B cell (primary cell): ENCODE results near the gene HNRNPD. TPM values are rescaled to one million over a fixed set of nuclear protein-coding genes. Genes with fewer than 3 reads are reported as not detected.

Experiments used
- ATAC-seq: fragments of 200-7000 bp; cut with Tn5 transposase; one replicate; pipeline ENCODE4 v1.10.0; 2021; ENCODE audit warnings: low read depth, mild to moderate bottlenecking, moderate number of reproducible peaks, moderate library complexity
- CTCF ChIA-PET: fragments of 350-600 bp; sonication (Branson Sonifier 250); formaldehyde crosslinking; loops from one replicate; lab custom pipeline; 2021; ENCODE audit warnings: antibody characterized with exemption, inconsistent platforms; lab: Charles Lee
- POLR2A ChIA-PET: fragments of 350-600 bp; sonication (Branson Sonifier 250); formaldehyde crosslinking; loops from one replicate; lab custom pipeline; 2021; ENCODE audit warnings: antibody characterized with exemption; lab: Charles Lee
- DNase-seq: peaks from one replicate; pipeline ENCODE4 v3.0.0; 2013
- H2AFZ ChIP-seq: 2 replicates; pipeline ENCODE4 v1.6.1; 2012; ENCODE audit warnings: mild to moderate bottlenecking, low read depth, low read length; ENCODE audit not compliant: insufficient read depth, poor library complexity, severe bottlenecking
- H3K27ac ChIP-seq, 2 donors: 1 replicate in 1 of 2; 2 replicates in 1 of 2; pipeline ENCODE4 v1.5.1; 2012 to 2013; ENCODE audit warnings: low read length in 2 of 2, mild to moderate bottlenecking in 2 of 2, moderate library complexity in 1 of 2
- H3K27me3 ChIP-seq, 4 experiments: fragments of 200-600 bp in 1 of 4; sonication (generic) in 1 of 4; replicated peaks in 1 of 4; 1 replicate in 2 of 4; 2 replicates in 2 of 4; pipeline versions ENCODE4 v1.6.1 to v1.7.0; 2013 to 2016; ENCODE audit warnings: low read length in 3 of 4, mild to moderate bottlenecking in 2 of 4, mixed read lengths in 1 of 4, moderate library complexity in 1 of 4; ENCODE audit not compliant: insufficient read depth in 4 of 4, control insufficient read depth in 3 of 4; ENCODE audit errors: control extremely low read depth in 1 of 4
- H3K36me3 ChIP-seq, 2 experiments: replicated peaks in 1 of 2; 1 replicate in 1 of 2; 2 replicates in 1 of 2; pipeline versions ENCODE4 v1.6.1 to v1.7.1; 2013; ENCODE audit warnings: low read length in 1 of 2; ENCODE audit not compliant: insufficient read depth in 2 of 2, control insufficient read depth in 1 of 2; ENCODE audit errors: control extremely low read depth in 1 of 2, extremely low read depth in 1 of 2
- H3K4me1 ChIP-seq, 2 donors: fragments of 200-600 bp in 1 of 2; sonication (generic) in 1 of 2; 1 replicate in 1 of 2; 2 replicates in 1 of 2; pipeline versions ENCODE4 v1.5.1 to v1.6.1; 2013 to 2017; ENCODE audit warnings: low read length in 2 of 2; ENCODE audit not compliant: control insufficient read depth in 2 of 2, insufficient read depth in 2 of 2
- H3K4me2 ChIP-seq: replicated peaks from 2 replicates; pipeline ENCODE3; 2012; ENCODE audit warnings: mild to moderate bottlenecking, low read depth, low read length; ENCODE audit not compliant: poor library complexity, severe bottlenecking
- H3K4me3 ChIP-seq, 5 experiments: fragments of 200-600 bp in 1 of 5; sonication (generic) in 1 of 5; 1 replicate in 3 of 5; 2 replicates in 2 of 5; pipeline versions ENCODE4 v1.5.1 to v1.7.0; 2011 to 2016; ENCODE audit warnings: low read length in 4 of 5, mild to moderate bottlenecking in 4 of 5, low read depth in 2 of 5, control low read depth in 1 of 5, moderate library complexity in 1 of 5; ENCODE audit not compliant: insufficient read depth in 1 of 5; ENCODE audit errors: control extremely low read depth in 1 of 5, extremely low read depth in 1 of 5
- H3K79me2 ChIP-seq: fragments of 200-600 bp; sonication (generic); one replicate; pipeline ENCODE4 v1.6.0; 2016; ENCODE audit warnings: low read length; ENCODE audit not compliant: control insufficient read depth, insufficient read depth
- H3K9ac ChIP-seq: fragments of 200-600 bp; sonication (generic); 2 replicates; pipeline ENCODE4 v1.6.1; 2017; ENCODE audit warnings: mild to moderate bottlenecking, low read length, moderate library complexity
- H3K9me3 ChIP-seq, 3 donors: one replicate each; pipeline versions ENCODE4 v1.6.1 to v1.7.1; 2013; ENCODE audit warnings: low read length in 2 of 3; ENCODE audit not compliant: control insufficient read depth in 2 of 3, insufficient read depth in 1 of 3; ENCODE audit errors: control extremely low read depth in 1 of 3
- H4K20me1 ChIP-seq: 2 replicates; pipeline ENCODE4 v1.6.0; 2012; ENCODE audit warnings: mild to moderate bottlenecking, low read length; ENCODE audit not compliant: insufficient read depth, control insufficient read depth, poor library complexity, severe bottlenecking
- H3K27ac Mint-ChIP-seq: one replicate; pipeline ENCODE4 v1.8.0; 2021; ENCODE audit warnings: mixed read lengths
- H3K27me3 Mint-ChIP-seq: one replicate; pipeline ENCODE4 v1.8.0; 2021; ENCODE audit warnings: mixed read lengths
- H3K4me1 Mint-ChIP-seq: one replicate; pipeline ENCODE4 v1.8.0; 2021; ENCODE audit warnings: mixed read lengths
- H3K4me3 Mint-ChIP-seq: one replicate; pipeline ENCODE4 v1.8.0; 2021; ENCODE audit warnings: mixed read lengths
- H3K9me3 Mint-ChIP-seq: one replicate; pipeline ENCODE4 v1.8.0; 2022; ENCODE audit warnings: mixed read lengths; ENCODE audit not compliant: insufficient read depth
- CTCF ChIP-seq: fragments of 200-600 bp; IDR thresholded peaks from one replicate; pipeline ENCODE4 v1.8.0; 2022; ENCODE audit warnings: antibody characterized with exemption, mild to moderate bottlenecking
- EZH2 ChIP-seq: IDR thresholded peaks from 2 replicates; pipeline ENCODE4 v1.6.1; 2012; ENCODE audit warnings: borderline replicate concordance, low read depth, mild to moderate bottlenecking, moderate library complexity, low read length; ENCODE audit not compliant: insufficient read depth, poor library complexity, severe bottlenecking
- WGBS: methylation state at CpG from one replicate; pipeline ENCODE4 v1.1.5; 2013; ENCODE audit warnings: missing lambda C conversion rate; ENCODE audit not compliant: insufficient coverage; 5-methylcytosine and 5-hydroxymethylcytosine counted together
- intact Hi-C: fragments of 100-400 bp; cut with micrococcal nuclease; formaldehyde crosslinking; loops from one replicate; pipeline ENCODE4 v1.10.0; 2022
- polyA plus RNA-seq: library from polyadenylated mRNA; depleted of rRNA; stranded (reverse); fragments of >200 nt; gene quantifications from 2 replicates; pipeline ENCODE4 v1.2.3, GENCODE V29; 2012
- total RNA-seq, 2 donors: library from RNA; stranded (reverse); fragments of 120-200 nt in 1 of 2; gene quantifications; 1 replicate in 1 of 2; 2 replicates in 1 of 2; pipeline versions ENCODE4 v1.2.3 to v1.2.4, GENCODE V29; 2013 to 2022

Gene HNRNPD
- total and polyA plus RNA-seq, 2 donors (not counting 1 experiment from before 2014, with no cell fraction given), result 120 to 280 TPM

- POLR2A ChIA-PET, result no interaction called here
- peaks cover 56% of the 10 kb centered on the region for H4K20me1 ChIP-seq
- CTCF ChIA-PET, result interaction anchor here (1.5 kb wide), 2 partner anchors 89 to 951 kb away, joined by 4 read pairs; no protein-coding TSS in a partner anchor
- no peak overlapping the region for H3K4me2 ChIP-seq
- intact Hi-C loops, result no loop called here
- no peak for TF ChIP-seq CTCF
- no peak for TF ChIP-seq EZH2
- H3K27me3 ChIP-seq, result no peaks in the 10 kb centered on the region
- no CpG with 5 or more reads among the region's 5 CpGs for WGBS
- DNase-seq (no peak), ATAC-seq (no peak)
- Mint-ChIP-seq H3K4me1 (peaks cover 57% of the 10 kb centered on the region), H3K27me3 (no peaks in the 10 kb centered on the region), H3K27ac (peak overlapping the region; percentile 63), H3K4me3 (no peak overlapping the region), H3K9me3 (no peaks in the 10 kb centered on the region)
- H3K36me3 ChIP-seq, result peaks cover 1 to 67% of the 10 kb centered on the region in 2 experiments
- H3K4me1 ChIP-seq, result peaks cover 22 to 43% of the 10 kb centered on the region in 2 donors
- H3K79me2 ChIP-seq, result peaks cover 79% of the 10 kb centered on the region
- no peak overlapping the region for H3K9ac ChIP-seq
- H3K27ac ChIP-seq, result peak overlapping the region in 1 of 2 donors; percentile 69
- H3K4me3 ChIP-seq, result no peak overlapping the region
- no peaks in the 10 kb centered on the region for H3K9me3 ChIP-seq
- no peak overlapping the region for H2AFZ ChIP-seq
Measured at GRCh38 chr4:82357640-82358039, 16.2 kb downstream of the HNRNPD start.

GRCh38 chr4:82354788-82355187, 19.0 kb downstream of the HNRNPD start:
- Histone ChIP-seq H3K36me3 (peaks cover 4 to 83% of the 10 kb centered on the region in 2 experiments), H3K79me2 (peaks cover 58% of the 10 kb centered on the region), H3K4me3 (no peak overlapping the region), H4K20me1 (peaks cover 42% of the 10 kb centered on the region), H3K9ac (no peak overlapping the region), H3K27ac (no peak overlapping the region), H3K9me3 (no peaks in the 10 kb centered on the region), H3K27me3 (no peaks in the 10 kb centered on the region), H3K4me2 (no peak overlapping the region), H3K4me1 (peaks cover 3 to 22% of the 10 kb centered on the region in 2 donors), H2AFZ (no peak overlapping the region)
- POLR2A ChIA-PET, result no interaction called here
- H3K4me3 Mint-ChIP-seq, result no peak overlapping the region
- DNase-seq, result no peak
- peaks cover 38% of the 10 kb centered on the region for H3K4me1 Mint-ChIP-seq
- 83% methylated on average over 9 of the region's 11 CpGs for WGBS
- intact Hi-C loops, result no loop called here
- TF ChIP-seq EZH2 (no peak), CTCF (no peak)
- H3K27me3 Mint-ChIP-seq, result no peaks in the 10 kb centered on the region
- H3K9me3 Mint-ChIP-seq, result no peaks in the 10 kb centered on the region
- no peak overlapping the region for H3K27ac Mint-ChIP-seq
- ATAC-seq, result no peak
- CTCF ChIA-PET, result interaction anchor here (1.2 kb wide), 1 partner anchor 17 kb away, joined by 3 read pairs; no protein-coding TSS in a partner anchor
